Suppressor macrophage treated with lipopolysaccharide for 1 hour (primary cell): Measurements from ENCODE around the gene TOP3A.

Source experiments
- DNase-seq, 3 donors: peaks; one replicate each; pipeline ENCODE4 v3.0.0-alpha.2; 2020 to 2022

The TOP3A gene

GRCh38 chr17:18229771-18230170, 85.0 kb downstream of the TOP3A start:
- no peak for DNase-seq

- DNase-seq: no peak
Observed at GRCh38 chr17:18229254-18229653, 85.5 kb downstream of the TOP3A start.

DNA sequence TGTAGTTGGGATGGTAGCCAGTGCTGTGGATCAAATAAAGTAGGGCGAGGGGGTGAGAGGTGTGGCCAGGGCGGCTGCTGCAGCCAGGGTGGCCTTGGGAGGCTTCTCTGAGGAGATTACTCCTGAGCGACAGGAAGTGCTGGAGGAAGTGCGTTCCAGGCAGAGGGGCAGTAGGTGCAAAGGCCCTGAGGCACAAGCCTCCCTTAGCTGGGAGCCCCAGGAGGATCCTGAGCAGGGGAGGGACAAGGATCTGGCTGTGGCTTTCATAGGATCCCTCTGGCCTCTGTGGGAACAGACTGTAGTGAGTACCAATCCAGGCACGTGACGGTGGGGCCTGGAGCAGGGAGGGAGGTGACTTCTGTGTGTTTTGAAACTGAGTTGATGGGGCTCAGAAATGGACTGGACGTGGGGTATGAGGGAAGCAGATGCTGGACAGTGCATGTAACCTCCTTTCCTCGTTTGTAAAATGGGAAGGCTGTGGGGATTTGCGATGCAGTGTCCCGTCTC, 86.6 kb downstream of the TOP3A start:
- no peak for DNase-seq

DNA sequence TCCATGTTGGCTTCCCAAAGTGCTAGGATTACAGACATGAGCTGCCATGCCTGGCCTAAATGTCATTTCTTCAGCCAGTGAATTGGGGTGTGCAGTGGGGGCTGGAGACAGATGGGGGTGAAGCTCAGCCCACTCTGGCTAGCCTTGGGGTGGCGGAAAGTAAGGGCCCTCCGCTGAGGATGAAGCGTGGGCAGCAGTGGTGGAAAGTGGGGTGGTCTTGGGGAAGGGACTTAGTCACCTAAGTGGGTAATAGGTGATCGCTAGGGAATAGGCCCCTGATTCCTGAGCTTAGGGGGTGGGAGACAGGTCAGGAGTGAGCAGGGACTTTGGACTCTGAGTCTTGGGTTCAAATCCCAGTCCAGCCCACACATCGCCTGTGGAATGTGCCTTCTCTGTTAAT, 87.2 kb downstream of the TOP3A start:
- DNase-seq: no peak

GRCh38 chr17:18226284-18226945, 88.4 kb downstream of the TOP3A start:
- peak; percentile 47 to 67 (median 48) for DNase-seq

- peak in 1 of 3 donors; percentile 6 for DNase-seq
Observed at GRCh38 chr17:18225642-18226283, 89.0 kb downstream of the TOP3A start.

- peak; percentile 97 to 100 (median 99) for DNase-seq
Observed at GRCh38 chr17:18225121-18225641, 89.6 kb downstream of the TOP3A start, which contains the start of gene LLGL1. Gene LLGL1, plus strand, starts transcription at chr17:18225635. Its CDS starts 48 bp downstream, at chr17:18225683.

DNA sequence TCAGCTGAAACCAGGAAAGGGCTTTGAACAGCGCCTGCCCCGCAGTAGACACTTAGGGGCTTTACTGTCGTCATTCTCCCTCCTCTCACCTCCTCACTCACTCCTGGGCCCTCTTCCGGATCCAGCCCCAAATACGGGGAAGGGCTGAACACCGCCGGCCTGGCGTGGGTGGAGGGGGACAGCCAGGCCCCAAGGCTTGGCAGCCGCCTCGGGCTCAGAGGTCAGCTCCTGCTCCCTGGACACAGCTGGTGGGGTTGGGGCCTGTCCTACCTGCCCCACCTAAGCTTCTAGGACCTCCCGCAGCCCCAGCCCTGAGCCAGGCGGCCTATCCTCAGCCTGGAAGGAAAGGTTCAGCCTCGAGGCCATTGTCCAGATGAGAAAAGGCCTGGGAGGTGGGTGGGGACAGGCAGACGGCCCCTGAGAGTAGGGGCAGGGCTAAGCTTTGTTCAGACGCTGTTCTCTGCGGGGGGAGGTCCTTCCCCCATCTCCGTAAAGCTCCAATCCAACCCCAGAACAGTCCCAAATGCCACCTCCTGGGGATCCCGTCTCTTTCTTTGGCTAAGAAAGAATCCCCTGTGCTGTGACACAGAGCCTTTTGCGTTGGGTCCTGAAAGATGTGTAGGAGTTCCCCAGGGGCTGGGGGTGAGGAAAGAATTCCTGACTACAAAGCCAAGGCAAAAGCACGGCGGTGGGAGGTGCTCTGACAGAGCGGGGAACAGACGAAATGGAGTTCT, 90.2 kb downstream of the TOP3A start:
- no peak for DNase-seq

GRCh38 chr17:18224053-18224386, 90.8 kb downstream of the TOP3A start:
- DNase-seq: no peak
